Measurements from ENCODE around the gene FBLN1. TPM values are rescaled to one million over a fixed set of nuclear protein-coding genes. Genes with fewer than 3 reads are reported as not detected.

FBLN1 gene
- total RNA-seq, 1 donor from 2014 or later = 186 TPM

GRCh38 chr22:45562102-45562501 lies 59.4 kb downstream of the FBLN1 start:
- H3K4me3 Mint-ChIP-seq (ENCODE audit: unreplicated experiment) = no peak overlapping the region
- H3K36me3 Mint-ChIP-seq (ENCODE audit: low read depth) = peaks cover 46% of the 10 kb centered on the region
- H3K4me1 Mint-ChIP-seq (ENCODE audit: low read depth) = peaks cover 8% of the 10 kb centered on the region
- DNase-seq (ENCODE audit: low spot score) = no peak
- H3K27me3 Mint-ChIP-seq (ENCODE audit: low read depth) = no peaks in the 10 kb centered on the region
- H3K27ac Mint-ChIP-seq (ENCODE audit: unreplicated experiment) = no peak overlapping the region
- H3K9me3 Mint-ChIP-seq (ENCODE audit: low read depth) = peaks cover 8% of the 10 kb centered on the region
- no peak for TF ChIP-seq CTCF (IDR thresholded peaks at IDR 0.05)

- Mint-ChIP-seq H3K36me3 (ENCODE audit: low read depth) (peaks cover 46% of the 10 kb centered on the region), H3K4me1 (ENCODE audit: low read depth) (peaks cover 5% of the 10 kb centered on the region), H3K9me3 (ENCODE audit: low read depth) (peaks cover 8% of the 10 kb centered on the region), H3K27me3 (ENCODE audit: low read depth) (no peaks in the 10 kb centered on the region), H3K4me3 (ENCODE audit: unreplicated experiment) (no peak overlapping the region), H3K27ac (ENCODE audit: unreplicated experiment) (no peak overlapping the region)
- peak; percentile 86 for DNase-seq (ENCODE audit: low spot score)
- no peak for TF ChIP-seq CTCF (IDR thresholded peaks at IDR 0.05)
Observed at GRCh38 chr22:45562537-45563361, 60.1 kb downstream of the FBLN1 start.

GRCh38 chr22:45563362-45564040 lies 60.8 kb downstream of the FBLN1 start:
- Mint-ChIP-seq H3K36me3 (ENCODE audit: low read depth) (peaks cover 43% of the 10 kb centered on the region), H3K27me3 (ENCODE audit: low read depth) (no peaks in the 10 kb centered on the region), H3K4me1 (ENCODE audit: low read depth) (no peaks in the 10 kb centered on the region), H3K4me3 (ENCODE audit: unreplicated experiment) (no peak overlapping the region), H3K27ac (ENCODE audit: unreplicated experiment) (no peak overlapping the region), H3K9me3 (ENCODE audit: low read depth) (peaks cover 8% of the 10 kb centered on the region)
- TF ChIP-seq CTCF (IDR thresholded peaks at IDR 0.05) = no peak
- peak; percentile 66 for DNase-seq (ENCODE audit: low spot score)

GRCh38 chr22:45564349-45565030 lies 61.8 kb downstream of the FBLN1 start:
- Mint-ChIP-seq H3K27me3 (ENCODE audit: low read depth) (no peaks in the 10 kb centered on the region), H3K4me1 (ENCODE audit: low read depth) (no peaks in the 10 kb centered on the region), H3K4me3 (ENCODE audit: unreplicated experiment) (no peak overlapping the region), H3K36me3 (ENCODE audit: low read depth) (peaks cover 39% of the 10 kb centered on the region), H3K9me3 (ENCODE audit: low read depth) (peaks cover 8% of the 10 kb centered on the region), H3K27ac (ENCODE audit: unreplicated experiment) (no peak overlapping the region)
- no peak for TF ChIP-seq CTCF (IDR thresholded peaks at IDR 0.05)
- DNase-seq (ENCODE audit: low spot score) = peak; percentile 51

- DNase-seq (ENCODE audit: low spot score) = peak; percentile 55
- no peak overlapping the region for H3K4me3 Mint-ChIP-seq (ENCODE audit: unreplicated experiment)
- no peaks in the 10 kb centered on the region for H3K4me1 Mint-ChIP-seq (ENCODE audit: low read depth)
- no peaks in the 10 kb centered on the region for H3K27me3 Mint-ChIP-seq (ENCODE audit: low read depth)
- H3K36me3 Mint-ChIP-seq (ENCODE audit: low read depth) = peaks cover 38% of the 10 kb centered on the region
- peaks cover 5% of the 10 kb centered on the region for H3K9me3 Mint-ChIP-seq (ENCODE audit: low read depth)
- TF ChIP-seq CTCF (IDR thresholded peaks at IDR 0.05) = no peak
- H3K27ac Mint-ChIP-seq (ENCODE audit: unreplicated experiment) = no peak overlapping the region
Observed at GRCh38 chr22:45565171-45565570, 62.5 kb downstream of the FBLN1 start.

Measured in chondrocyte (in vitro differentiated cells).